PC-9 (cell line): ENCODE data around the gene DICER1.

ENCODE experiments used
- EZH2 ChIP-seq: fragments of 200-600 bp; sonication (generic); IDR thresholded peaks from 2 replicates; pipeline ENCODE4 v1.8.0; 2017; ENCODE audit warnings: antibody characterized with exemption, low read depth
- TF ChIP-seq, protein P1 (sequence below): fragments of 200-600 bp; sonication (generic); conservative IDR thresholded peaks from 2 replicates; pipeline ENCODE4 v1.6.1; 2017; ENCODE audit warnings: mixed run types, antibody characterized with exemption, mild to moderate bottlenecking, moderate library complexity

DNA sequence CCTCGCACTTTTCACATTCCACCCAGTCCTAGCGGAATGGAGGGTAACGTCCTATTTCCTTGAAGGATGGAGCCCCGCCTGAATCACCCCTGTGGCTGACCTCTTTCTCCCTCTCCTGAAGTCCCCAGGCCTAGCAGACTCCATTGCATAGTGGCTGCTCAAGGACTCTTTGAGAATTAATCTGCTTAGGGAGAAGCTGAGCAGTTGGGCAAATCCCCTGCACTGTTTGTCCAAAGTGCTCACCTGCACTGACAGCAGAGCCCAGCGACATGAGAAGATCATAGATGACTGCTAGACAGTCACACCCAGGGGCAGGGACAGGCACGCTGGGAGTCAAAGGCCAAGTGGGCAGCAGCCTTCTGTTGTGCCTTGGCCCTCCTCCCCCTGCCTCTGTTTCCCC, 37.7 kb upstream of the DICER1 start:
- TF ChIP-seq, protein P1, sequence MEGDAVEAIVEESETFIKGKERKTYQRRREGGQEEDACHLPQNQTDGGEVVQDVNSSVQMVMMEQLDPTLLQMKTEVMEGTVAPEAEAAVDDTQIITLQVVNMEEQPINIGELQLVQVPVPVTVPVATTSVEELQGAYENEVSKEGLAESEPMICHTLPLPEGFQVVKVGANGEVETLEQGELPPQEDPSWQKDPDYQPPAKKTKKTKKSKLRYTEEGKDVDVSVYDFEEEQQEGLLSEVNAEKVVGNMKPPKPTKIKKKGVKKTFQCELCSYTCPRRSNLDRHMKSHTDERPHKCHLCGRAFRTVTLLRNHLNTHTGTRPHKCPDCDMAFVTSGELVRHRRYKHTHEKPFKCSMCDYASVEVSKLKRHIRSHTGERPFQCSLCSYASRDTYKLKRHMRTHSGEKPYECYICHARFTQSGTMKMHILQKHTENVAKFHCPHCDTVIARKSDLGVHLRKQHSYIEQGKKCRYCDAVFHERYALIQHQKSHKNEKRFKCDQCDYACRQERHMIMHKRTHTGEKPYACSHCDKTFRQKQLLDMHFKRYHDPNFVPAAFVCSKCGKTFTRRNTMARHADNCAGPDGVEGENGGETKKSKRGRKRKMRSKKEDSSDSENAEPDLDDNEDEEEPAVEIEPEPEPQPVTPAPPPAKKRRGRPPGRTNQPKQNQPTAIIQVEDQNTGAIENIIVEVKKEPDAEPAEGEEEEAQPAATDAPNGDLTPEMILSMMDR = no peak
- no peak for TF ChIP-seq EZH2
